K562 (cell line): Measurements from ENCODE around the gene CCT3.

Experiments
- RFX1 ChIP-seq: fragments of 450-650 bp; IDR thresholded peaks from 2 replicates; pipeline ENCODE4 v1.6.1; 2016; ENCODE audit warnings: mild to moderate bottlenecking, moderate library complexity
- TF ChIP-seq, protein P1 (sequence below), 3 experiments: IDR thresholded peaks in 2 of 3; conservative IDR thresholded peaks in 1 of 3; 2 replicates each; pipeline ENCODE4 v1.5.1; 2011 to 2012; ENCODE audit warnings: low read length in 3 of 3, mild to moderate bottlenecking in 3 of 3, control low read depth in 2 of 3, improper control_type of control experiment in 1 of 3, inconsistent platforms in 1 of 3, low read depth in 1 of 3, mixed read lengths in 1 of 3, moderate library complexity in 1 of 3; ENCODE audit not compliant: insufficient read depth in 2 of 3

DNA sequence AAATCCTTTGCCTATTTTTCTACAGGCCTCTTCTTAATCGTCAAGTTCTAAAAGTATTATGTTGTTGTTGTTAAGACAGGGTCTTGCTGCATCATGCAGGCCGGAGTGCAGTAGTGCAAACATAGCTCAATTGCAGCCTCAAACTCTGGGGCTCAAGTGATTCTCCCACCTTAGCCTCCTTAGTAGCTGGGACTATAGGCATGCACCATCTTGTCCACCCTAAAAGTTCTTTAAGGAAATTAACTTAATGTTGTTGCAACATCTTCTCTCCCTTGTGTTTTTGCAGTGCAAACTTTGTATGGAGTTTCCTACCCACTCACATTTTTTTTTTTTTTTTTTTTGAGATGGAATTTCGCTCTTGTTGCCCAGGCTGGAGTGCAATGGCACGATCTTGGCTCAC is 34.9 kb downstream of the CCT3 start:
- TF ChIP-seq, protein P1, sequence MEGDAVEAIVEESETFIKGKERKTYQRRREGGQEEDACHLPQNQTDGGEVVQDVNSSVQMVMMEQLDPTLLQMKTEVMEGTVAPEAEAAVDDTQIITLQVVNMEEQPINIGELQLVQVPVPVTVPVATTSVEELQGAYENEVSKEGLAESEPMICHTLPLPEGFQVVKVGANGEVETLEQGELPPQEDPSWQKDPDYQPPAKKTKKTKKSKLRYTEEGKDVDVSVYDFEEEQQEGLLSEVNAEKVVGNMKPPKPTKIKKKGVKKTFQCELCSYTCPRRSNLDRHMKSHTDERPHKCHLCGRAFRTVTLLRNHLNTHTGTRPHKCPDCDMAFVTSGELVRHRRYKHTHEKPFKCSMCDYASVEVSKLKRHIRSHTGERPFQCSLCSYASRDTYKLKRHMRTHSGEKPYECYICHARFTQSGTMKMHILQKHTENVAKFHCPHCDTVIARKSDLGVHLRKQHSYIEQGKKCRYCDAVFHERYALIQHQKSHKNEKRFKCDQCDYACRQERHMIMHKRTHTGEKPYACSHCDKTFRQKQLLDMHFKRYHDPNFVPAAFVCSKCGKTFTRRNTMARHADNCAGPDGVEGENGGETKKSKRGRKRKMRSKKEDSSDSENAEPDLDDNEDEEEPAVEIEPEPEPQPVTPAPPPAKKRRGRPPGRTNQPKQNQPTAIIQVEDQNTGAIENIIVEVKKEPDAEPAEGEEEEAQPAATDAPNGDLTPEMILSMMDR (IDR thresholded peaks at IDR 0.05 in 2 of 3, conservative IDR thresholded peaks at IDR 0.05 in 1 of 3; ENCODE audit: insufficient read depth in 2 of 3, low read depth in 1 of 3, low read length in 3 of 3): no peak
- no peak for TF ChIP-seq RFX1
